ENCODE measurements around the gene IFITM10. TPM values are rescaled to one million over a fixed set of nuclear protein-coding genes. Genes with fewer than 3 reads are reported as not detected.

The IFITM10 gene
- total RNA-seq, 1 experiment from 2014 or later, result 18.0 TPM

DNA sequence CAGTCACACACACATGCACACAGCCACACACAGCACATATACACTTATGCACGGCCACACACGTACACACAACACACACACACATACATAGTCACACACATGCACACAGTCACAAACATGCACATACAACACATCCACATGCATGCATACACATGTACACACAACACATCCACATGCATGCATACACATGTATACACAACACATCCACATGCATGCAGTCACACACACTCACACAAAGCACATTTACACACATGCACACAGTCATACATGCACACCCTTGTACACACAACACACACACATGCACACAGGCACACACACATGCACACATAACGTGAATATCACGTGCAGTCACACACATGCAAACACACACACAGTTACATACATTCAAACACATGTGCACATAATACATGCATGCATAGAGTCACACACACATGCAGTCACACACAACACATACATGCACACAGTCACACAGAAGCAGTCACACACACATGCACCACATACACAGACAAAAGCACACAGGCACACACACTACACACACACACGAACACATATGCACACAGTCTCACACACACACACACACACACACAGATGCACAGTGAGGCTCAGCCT, 18.8 kb downstream of the IFITM10 start:
- BruUV-seq (replicated peaks), result no TSS peak
- intact Hi-C loops (cut with micrococcal nuclease; ENCODE audit: unreplicated experiment) (no loop called here), in situ Hi-C loops (cut with HindIII; ENCODE audit: low pct_unique_long_range_greater_than_20kb, low sequenced_read_pairs) (no loop called here)
- no peak overlapping the region for H3K27ac ChIP-seq (ENCODE audit: low read length)
- no peak overlapping the region for H3K4me3 ChIP-seq (ENCODE audit: low read depth in 2 of 2, low read length in 2 of 2)
- ChIA-PET POLR2A (no interaction called here), CTCF (no interaction called here)
- H3K36me3 ChIP-seq (ENCODE audit: control insufficient read depth, insufficient read depth, low read length), result no peaks in the 10 kb centered on the region
- DNase-seq (ENCODE audit: low read depth, low spot score), result no peak
- H3K4me1 ChIP-seq (ENCODE audit: control insufficient read depth, insufficient read depth, low read length), result no peaks in the 10 kb centered on the region
- no peaks in the 10 kb centered on the region for H3K9me3 ChIP-seq (ENCODE audit: control insufficient read depth, insufficient read depth, low read depth, low read length)
- ATAC-seq, result no peak
- TF ChIP-seq, protein P1, sequence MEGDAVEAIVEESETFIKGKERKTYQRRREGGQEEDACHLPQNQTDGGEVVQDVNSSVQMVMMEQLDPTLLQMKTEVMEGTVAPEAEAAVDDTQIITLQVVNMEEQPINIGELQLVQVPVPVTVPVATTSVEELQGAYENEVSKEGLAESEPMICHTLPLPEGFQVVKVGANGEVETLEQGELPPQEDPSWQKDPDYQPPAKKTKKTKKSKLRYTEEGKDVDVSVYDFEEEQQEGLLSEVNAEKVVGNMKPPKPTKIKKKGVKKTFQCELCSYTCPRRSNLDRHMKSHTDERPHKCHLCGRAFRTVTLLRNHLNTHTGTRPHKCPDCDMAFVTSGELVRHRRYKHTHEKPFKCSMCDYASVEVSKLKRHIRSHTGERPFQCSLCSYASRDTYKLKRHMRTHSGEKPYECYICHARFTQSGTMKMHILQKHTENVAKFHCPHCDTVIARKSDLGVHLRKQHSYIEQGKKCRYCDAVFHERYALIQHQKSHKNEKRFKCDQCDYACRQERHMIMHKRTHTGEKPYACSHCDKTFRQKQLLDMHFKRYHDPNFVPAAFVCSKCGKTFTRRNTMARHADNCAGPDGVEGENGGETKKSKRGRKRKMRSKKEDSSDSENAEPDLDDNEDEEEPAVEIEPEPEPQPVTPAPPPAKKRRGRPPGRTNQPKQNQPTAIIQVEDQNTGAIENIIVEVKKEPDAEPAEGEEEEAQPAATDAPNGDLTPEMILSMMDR (IDR thresholded peaks at IDR 0.05), result no peak
- TF ChIP-seq TCF7L2 (IDR thresholded peaks at IDR 0.05; ENCODE audit: low read depth, low read length) (no peak), SIN3A (IDR thresholded peaks at IDR 0.05; ENCODE audit: borderline replicate concordance, insufficient read depth, low read depth, low read length) (no peak), POLR2AphosphoS5 (IDR thresholded peaks at IDR 0.05; ENCODE audit: low read depth, low read length) (no peak)
- TF ChIP-seq, protein P2, sequence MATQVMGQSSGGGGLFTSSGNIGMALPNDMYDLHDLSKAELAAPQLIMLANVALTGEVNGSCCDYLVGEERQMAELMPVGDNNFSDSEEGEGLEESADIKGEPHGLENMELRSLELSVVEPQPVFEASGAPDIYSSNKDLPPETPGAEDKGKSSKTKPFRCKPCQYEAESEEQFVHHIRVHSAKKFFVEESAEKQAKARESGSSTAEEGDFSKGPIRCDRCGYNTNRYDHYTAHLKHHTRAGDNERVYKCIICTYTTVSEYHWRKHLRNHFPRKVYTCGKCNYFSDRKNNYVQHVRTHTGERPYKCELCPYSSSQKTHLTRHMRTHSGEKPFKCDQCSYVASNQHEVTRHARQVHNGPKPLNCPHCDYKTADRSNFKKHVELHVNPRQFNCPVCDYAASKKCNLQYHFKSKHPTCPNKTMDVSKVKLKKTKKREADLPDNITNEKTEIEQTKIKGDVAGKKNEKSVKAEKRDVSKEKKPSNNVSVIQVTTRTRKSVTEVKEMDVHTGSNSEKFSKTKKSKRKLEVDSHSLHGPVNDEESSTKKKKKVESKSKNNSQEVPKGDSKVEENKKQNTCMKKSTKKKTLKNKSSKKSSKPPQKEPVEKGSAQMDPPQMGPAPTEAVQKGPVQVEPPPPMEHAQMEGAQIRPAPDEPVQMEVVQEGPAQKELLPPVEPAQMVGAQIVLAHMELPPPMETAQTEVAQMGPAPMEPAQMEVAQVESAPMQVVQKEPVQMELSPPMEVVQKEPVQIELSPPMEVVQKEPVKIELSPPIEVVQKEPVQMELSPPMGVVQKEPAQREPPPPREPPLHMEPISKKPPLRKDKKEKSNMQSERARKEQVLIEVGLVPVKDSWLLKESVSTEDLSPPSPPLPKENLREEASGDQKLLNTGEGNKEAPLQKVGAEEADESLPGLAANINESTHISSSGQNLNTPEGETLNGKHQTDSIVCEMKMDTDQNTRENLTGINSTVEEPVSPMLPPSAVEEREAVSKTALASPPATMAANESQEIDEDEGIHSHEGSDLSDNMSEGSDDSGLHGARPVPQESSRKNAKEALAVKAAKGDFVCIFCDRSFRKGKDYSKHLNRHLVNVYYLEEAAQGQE (IDR thresholded peaks at IDR 0.05; ENCODE audit: insufficient read depth in 1 of 2, low read depth in 2 of 2, low read length in 1 of 2), result no peak
- H3K27me3 ChIP-seq (ENCODE audit: control insufficient read depth, insufficient read depth, low read length), result peaks cover 5% of the 10 kb centered on the region; the same call in 1 of the 2 replicates

DNA sequence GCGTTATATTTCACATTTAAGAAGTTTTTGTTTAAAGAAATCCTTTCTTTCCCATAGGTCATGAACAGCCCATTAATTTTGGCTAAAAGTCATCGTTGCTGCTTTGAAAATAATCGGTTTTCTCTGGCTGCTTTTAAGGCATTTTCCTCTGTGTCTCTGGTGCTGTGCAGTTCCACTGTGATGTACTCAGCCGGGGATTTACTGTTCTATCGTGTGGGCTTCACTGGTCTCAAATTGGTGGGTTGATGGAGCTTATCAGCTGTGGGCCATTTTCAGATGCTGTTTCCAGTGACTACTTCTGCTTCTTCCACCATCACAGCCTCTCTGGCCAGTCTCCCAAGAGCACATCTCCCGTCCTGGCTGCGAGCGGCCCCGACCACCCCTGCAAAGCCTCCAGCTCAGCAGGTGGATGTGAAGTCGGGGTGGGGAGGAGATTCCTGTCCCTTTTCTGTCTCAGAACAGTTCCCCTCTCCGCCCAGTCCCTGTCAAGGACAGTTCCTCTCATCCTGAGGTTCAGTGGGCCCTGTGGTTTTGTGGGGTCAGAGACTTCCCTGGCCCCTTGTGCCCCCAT, 20.3 kb downstream of the IFITM10 start:
- Histone ChIP-seq H3K27me3 (ENCODE audit: control insufficient read depth, insufficient read depth, low read length) (peaks cover 5% of the 10 kb centered on the region), H3K4me1 (ENCODE audit: control insufficient read depth, insufficient read depth, low read length) (no peaks in the 10 kb centered on the region), H3K9me3 (ENCODE audit: control insufficient read depth, insufficient read depth, low read depth, low read length) (no peaks in the 10 kb centered on the region), H3K36me3 (ENCODE audit: control insufficient read depth, insufficient read depth, low read length) (no peaks in the 10 kb centered on the region), H3K27ac (ENCODE audit: low read length) (no peak overlapping the region), H3K4me3 (ENCODE audit: low read depth in 2 of 2, low read length in 2 of 2) (no peak overlapping the region)
- ChIA-PET CTCF (no interaction called here), POLR2A (no interaction called here)
- in situ Hi-C loops (cut with HindIII; ENCODE audit: low pct_unique_long_range_greater_than_20kb, low sequenced_read_pairs) (no loop called here), intact Hi-C loops (cut with micrococcal nuclease; ENCODE audit: unreplicated experiment) (no loop called here)
- ATAC-seq (no peak), DNase-seq (ENCODE audit: low read depth, low spot score) (no peak)
- BruUV-seq (replicated peaks), result no TSS peak
- TF ChIP-seq SIN3A (IDR thresholded peaks at IDR 0.05; ENCODE audit: borderline replicate concordance, insufficient read depth, low read depth, low read length) (no peak), POLR2AphosphoS5 (IDR thresholded peaks at IDR 0.05; ENCODE audit: low read depth, low read length) (no peak), TCF7L2 (IDR thresholded peaks at IDR 0.05; ENCODE audit: low read depth, low read length) (no peak)
- TF ChIP-seq, protein P2 (IDR thresholded peaks at IDR 0.05; ENCODE audit: insufficient read depth in 1 of 2, low read depth in 2 of 2, low read length in 1 of 2), result no peak
- TF ChIP-seq, protein P1 (IDR thresholded peaks at IDR 0.05), result no peak

Data from Panc1 (cell line).